AG04450 (cell line): ENCODE results near the gene NPVF. TPM values are rescaled to one million over a fixed set of nuclear protein-coding genes. Genes with fewer than 3 reads are reported as not detected.

Source experiments
- CTCF ChIA-PET: fragments of 300-600, 350-600 bp; formaldehyde crosslinking; extraction: SDS; loops from one replicate; lab custom pipeline; 2022; ENCODE audit warnings: antibody characterized with exemption, inconsistent platforms; lab: Charles Lee
- POLR2A ChIA-PET: fragments of 350-600 bp; formaldehyde crosslinking; extraction: SDS; loops from one replicate; lab custom pipeline; 2021; ENCODE audit warnings: antibody characterized with exemption, inconsistent platforms; lab: Yijun Ruan, JAX
- DNase-seq: peaks from one replicate; pipeline ENCODE4 v3.0.0-alpha.2; 2011; ENCODE audit warnings: low read depth, low spot score
- H3K27ac ChIP-seq: one replicate; pipeline ENCODE4 v1.5.1; 2012; ENCODE audit warnings: low read depth, low read length, control low read depth
- H3K27me3 ChIP-seq: one replicate; pipeline ENCODE4 v1.6.0; 2012; ENCODE audit warnings: low read length; ENCODE audit not compliant: control insufficient read depth, insufficient read depth
- H3K4me3 ChIP-seq: 2 replicates; pipeline ENCODE4 v1.5.1; 2011; ENCODE audit warnings: mild to moderate bottlenecking, low read depth, low read length, control low read depth
- H3K9me3 ChIP-seq: 2 replicates; pipeline ENCODE4 v1.5.1; 2012; ENCODE audit warnings: low read length; ENCODE audit not compliant: control insufficient read depth, insufficient read depth
- polyA plus RNA-seq: library from polyadenylated mRNA; depleted of rRNA; stranded (reverse); fragments of >200 nt; gene quantifications from 2 replicates; pipeline ENCODE4 v1.2.3, GENCODE V29; 2011
- TF ChIP-seq, protein P1 (sequence below): IDR thresholded peaks from 2 replicates; pipeline ENCODE4 v1.5.1; 2011; ENCODE audit warnings: low read depth, low read length, control low read depth, inconsistent platforms

The NPVF gene
- polyA plus RNA-seq, 1 experiment = not detected

DNA sequence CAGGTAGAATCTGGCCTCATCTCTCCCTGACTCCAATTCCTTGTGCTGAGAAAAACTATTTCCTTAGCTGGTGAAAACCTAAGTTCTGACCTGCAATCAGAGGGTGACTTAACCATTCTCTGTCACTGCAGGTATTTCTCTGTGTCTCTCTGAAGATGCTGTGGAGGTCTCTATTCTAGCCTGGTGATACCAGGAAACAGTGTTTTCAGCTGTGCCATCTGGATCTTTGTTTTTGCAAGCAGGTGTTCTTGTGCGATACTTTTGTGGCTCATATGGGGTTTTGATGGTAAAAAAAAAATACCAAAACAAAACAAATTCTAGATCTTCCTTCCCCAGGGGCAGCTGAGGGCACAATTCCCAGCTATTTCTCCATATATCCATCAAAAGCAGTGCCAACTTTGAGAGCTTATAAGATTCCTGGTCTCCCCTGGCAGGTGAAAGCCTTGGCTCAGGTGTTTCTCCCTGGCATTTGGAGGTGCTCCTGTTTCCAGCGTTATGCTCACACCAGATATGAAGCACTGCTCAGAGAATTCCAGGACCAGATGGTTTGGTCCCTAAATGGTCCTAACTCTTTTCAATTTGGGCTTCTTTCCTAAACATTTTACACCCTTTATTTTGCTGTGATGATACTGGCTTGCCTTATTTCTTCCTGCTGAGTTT lies 9.9 kb upstream of the NPVF start:
- POLR2A ChIA-PET = no interaction called here
- Histone ChIP-seq H3K4me3 (no peak overlapping the region), H3K27me3 (peaks cover 7% of the 10 kb centered on the region), H3K27ac (no peak overlapping the region), H3K9me3 (no peaks in the 10 kb centered on the region)
- no peak for DNase-seq
- TF ChIP-seq, protein P1, sequence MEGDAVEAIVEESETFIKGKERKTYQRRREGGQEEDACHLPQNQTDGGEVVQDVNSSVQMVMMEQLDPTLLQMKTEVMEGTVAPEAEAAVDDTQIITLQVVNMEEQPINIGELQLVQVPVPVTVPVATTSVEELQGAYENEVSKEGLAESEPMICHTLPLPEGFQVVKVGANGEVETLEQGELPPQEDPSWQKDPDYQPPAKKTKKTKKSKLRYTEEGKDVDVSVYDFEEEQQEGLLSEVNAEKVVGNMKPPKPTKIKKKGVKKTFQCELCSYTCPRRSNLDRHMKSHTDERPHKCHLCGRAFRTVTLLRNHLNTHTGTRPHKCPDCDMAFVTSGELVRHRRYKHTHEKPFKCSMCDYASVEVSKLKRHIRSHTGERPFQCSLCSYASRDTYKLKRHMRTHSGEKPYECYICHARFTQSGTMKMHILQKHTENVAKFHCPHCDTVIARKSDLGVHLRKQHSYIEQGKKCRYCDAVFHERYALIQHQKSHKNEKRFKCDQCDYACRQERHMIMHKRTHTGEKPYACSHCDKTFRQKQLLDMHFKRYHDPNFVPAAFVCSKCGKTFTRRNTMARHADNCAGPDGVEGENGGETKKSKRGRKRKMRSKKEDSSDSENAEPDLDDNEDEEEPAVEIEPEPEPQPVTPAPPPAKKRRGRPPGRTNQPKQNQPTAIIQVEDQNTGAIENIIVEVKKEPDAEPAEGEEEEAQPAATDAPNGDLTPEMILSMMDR = no peak
- CTCF ChIA-PET = no interaction called here

DNA sequence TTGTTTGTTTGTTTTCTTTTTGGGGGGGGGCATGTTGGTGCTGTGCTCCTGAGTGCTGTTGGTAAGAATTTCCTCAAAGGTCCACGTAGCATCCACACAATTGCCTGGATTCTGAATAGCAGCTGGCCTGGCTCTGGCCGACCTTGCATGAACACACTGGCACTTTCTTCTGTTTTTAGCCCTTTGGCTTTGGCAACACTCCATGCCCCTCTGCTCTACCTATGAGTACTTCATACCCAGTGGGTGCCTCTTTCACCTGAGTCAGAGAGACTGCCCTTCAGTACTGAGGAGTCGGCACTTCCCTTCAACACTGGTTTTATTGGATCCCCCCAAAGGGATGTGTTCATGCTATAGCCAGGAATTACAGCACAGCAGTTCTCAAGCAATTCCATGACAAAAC lies 7.2 kb upstream of the NPVF start:
- Histone ChIP-seq H3K9me3 (no peaks in the 10 kb centered on the region), H3K4me3 (no peak overlapping the region), H3K27ac (no peak overlapping the region), H3K27me3 (peaks cover 7% of the 10 kb centered on the region)
- CTCF ChIA-PET = interaction anchor here (1.3 to 2.1 kb wide), 2 partner anchors 18 to 25 kb away, joined by 3 to 7 read pairs; no protein-coding TSS in a partner anchor
- DNase-seq = no peak
- POLR2A ChIA-PET = no interaction called here
- TF ChIP-seq, protein P1 = no peak

DNA sequence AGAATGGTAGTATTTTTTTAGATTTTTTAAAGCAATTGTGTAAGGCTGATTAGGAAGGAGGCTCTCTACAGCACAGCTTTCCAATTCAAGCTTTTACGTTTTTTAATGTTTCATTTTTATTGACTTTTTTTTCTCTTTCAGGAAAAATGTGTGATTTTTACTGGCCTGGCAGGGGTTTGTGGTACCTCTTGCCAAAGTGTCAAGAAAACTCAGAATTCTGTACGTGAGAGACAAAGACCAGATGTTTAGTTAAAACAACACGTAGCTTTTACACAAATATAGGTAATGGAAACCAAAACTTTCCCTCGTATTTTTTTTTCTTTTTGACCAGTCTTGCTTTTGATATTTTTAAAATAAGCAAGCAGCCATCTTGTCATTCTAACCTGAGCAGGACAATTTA lies 6.0 kb upstream of the NPVF start:
- DNase-seq = no peak
- no peak overlapping the region for H3K27ac ChIP-seq
- TF ChIP-seq, protein P1 = no peak
- CTCF ChIA-PET = interaction anchor here (1.2 kb wide), 1 partner anchor 17 kb away, joined by 8 read pairs; no protein-coding TSS in a partner anchor
- H3K4me3 ChIP-seq = no peak overlapping the region
- H3K27me3 ChIP-seq = peaks cover 2% of the 10 kb centered on the region
- POLR2A ChIA-PET = no interaction called here
- no peaks in the 10 kb centered on the region for H3K9me3 ChIP-seq

DNA sequence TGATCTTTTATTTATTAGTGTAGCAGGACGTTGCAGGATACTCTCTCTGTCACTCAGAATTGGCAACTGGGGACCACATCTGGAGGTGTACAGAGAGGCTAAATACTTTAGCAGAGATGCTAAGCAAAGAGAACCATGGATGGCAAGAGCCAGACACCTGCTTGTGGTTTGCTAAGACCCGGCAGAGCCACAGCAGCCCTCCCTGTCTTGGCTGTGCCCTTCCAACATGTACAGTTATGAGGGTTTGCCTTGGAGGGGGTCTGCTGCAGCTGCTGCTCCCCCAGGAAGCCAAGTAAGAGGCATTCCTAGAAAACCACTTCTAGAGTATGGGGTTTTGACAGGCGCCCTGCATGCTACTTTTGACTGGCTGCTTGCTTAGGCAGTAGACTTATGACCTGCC lies 5.1 kb downstream of the NPVF start:
- H3K27me3 ChIP-seq = peaks cover 5% of the 10 kb centered on the region
- no peaks in the 10 kb centered on the region for H3K9me3 ChIP-seq
- TF ChIP-seq, protein P1 = no peak
- CTCF ChIA-PET = no interaction called here
- POLR2A ChIA-PET = no interaction called here
- no peak for DNase-seq
- no peak overlapping the region for H3K4me3 ChIP-seq
- no peak overlapping the region for H3K27ac ChIP-seq

DNA sequence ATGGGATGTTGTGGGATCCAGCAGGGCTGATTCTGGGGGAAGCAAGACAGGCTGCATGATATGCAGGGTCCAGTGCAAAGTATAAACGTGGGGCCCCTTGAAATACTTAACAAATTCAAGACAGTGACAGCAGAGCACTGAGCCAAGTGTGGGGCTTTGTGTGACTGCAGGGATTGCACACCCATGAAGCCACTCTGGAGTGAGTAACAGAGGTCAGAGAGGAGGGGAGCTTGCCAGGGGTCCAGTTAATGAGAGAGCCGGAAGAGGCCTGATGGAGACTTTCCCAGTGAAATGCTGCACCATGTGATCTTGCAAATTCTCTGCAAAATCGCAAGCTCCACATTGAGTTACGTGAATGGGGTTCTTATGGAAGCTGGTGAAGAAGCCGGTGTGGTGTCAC lies 5.6 kb downstream of the NPVF start:
- Histone ChIP-seq H3K27me3 (peaks cover 5% of the 10 kb centered on the region), H3K27ac (no peak overlapping the region), H3K4me3 (no peak overlapping the region), H3K9me3 (no peaks in the 10 kb centered on the region)
- TF ChIP-seq, protein P1 = no peak
- CTCF ChIA-PET = no interaction called here
- POLR2A ChIA-PET = no interaction called here
- no peak for DNase-seq
